IMR-90 (cell line): ENCODE measurements around the gene PHC3. TPM values are rescaled to one million over a fixed set of nuclear protein-coding genes. Genes with fewer than 3 reads are reported as not detected.
A peak's percentile ranks its signal among the peaks of the same experiment; 100 is the strongest.

Experiments used
- ATAC-seq: fragments of 200-7000 bp; cut with Tn5 transposase; 2 replicates; pipeline ENCODE4 v1.9.1; 2020; ENCODE audit warnings: low read depth, mild to moderate bottlenecking, moderate library complexity
- BruUV-seq: library from RNA; stranded (reverse); fragments of 400-500 nt; replicated peaks from 2 replicates; lab custom pipeline; 2021; lab: Mats Ljungman, UMichigan
- CTCF ChIA-PET: fragments of 300-600 bp; formaldehyde crosslinking; extraction: SDS; loops from one replicate; lab custom pipeline; 2021; ENCODE audit warnings: antibody characterized with exemption; lab: Yijun Ruan, JAX
- POLR2A ChIA-PET: fragments of 300-600 bp; sonication (Branson Sonifier 250); formaldehyde crosslinking; loops from one replicate; lab custom pipeline; 2022; ENCODE audit warnings: antibody characterized with exemption; ENCODE audit not compliant: unreplicated experiment; lab: Charles Lee
- DNase-seq: peaks from one replicate; pipeline ENCODE4 v3.0.0; 2013
- H2AFZ ChIP-seq: replicated peaks from 2 replicates; pipeline ENCODE3; 2013; ENCODE audit warnings: low read length, mild to moderate bottlenecking; ENCODE audit not compliant: poor library complexity
- H2AK5ac ChIP-seq: 2 replicates; pipeline ENCODE4 v1.6.1; 2013; ENCODE audit warnings: low read depth, low read length, inconsistent platforms
- H2AK9ac ChIP-seq: replicated peaks from 2 replicates; pipeline ENCODE3; 2013; ENCODE audit warnings: mild to moderate bottlenecking, low read depth, low read length, moderate library complexity; ENCODE audit not compliant: poor library complexity
- H2BK120ac ChIP-seq: 2 replicates; pipeline ENCODE4 v1.6.1; 2013; ENCODE audit warnings: low read depth, low read length, inconsistent platforms
- H2BK15ac ChIP-seq: 3 replicates; pipeline ENCODE4 v1.6.1; 2013; ENCODE audit warnings: low read depth, low read length, inconsistent platforms
- H2BK20ac ChIP-seq: 2 replicates; pipeline ENCODE4 v1.6.1; 2013; ENCODE audit warnings: low read depth, mild to moderate bottlenecking, inconsistent platforms, low read length, moderate library complexity
- H2BK5ac ChIP-seq: 2 replicates; pipeline ENCODE4 v1.6.1; 2013; ENCODE audit warnings: mild to moderate bottlenecking, low read depth, low read length, inconsistent platforms; ENCODE audit not compliant: poor library complexity, severe bottlenecking
- H3K14ac ChIP-seq: replicated peaks from 2 replicates; pipeline ENCODE4 v1.6.1; 2013; ENCODE audit warnings: low read depth, low read length, inconsistent platforms
- H3K18ac ChIP-seq: 2 replicates; pipeline ENCODE4 v1.6.1; 2013; ENCODE audit warnings: low read depth, low read length, control low read depth
- H3K23ac ChIP-seq: 2 replicates; pipeline ENCODE4 v1.6.1; 2013; ENCODE audit warnings: low read depth, low read length, inconsistent platforms
- H3K27ac ChIP-seq: 2 replicates; pipeline ENCODE4 v1.5.1; 2013; ENCODE audit warnings: mild to moderate bottlenecking, control low read depth, low read length; ENCODE audit not compliant: insufficient read depth
- H3K27me3 ChIP-seq: 2 replicates; pipeline ENCODE4 v1.6.1; 2013; ENCODE audit warnings: low read length; ENCODE audit not compliant: control insufficient read depth, insufficient read depth
- H3K36me3 ChIP-seq: 2 replicates; pipeline ENCODE4 v1.6.1; 2013; ENCODE audit warnings: low read length, mixed read lengths; ENCODE audit not compliant: control insufficient read depth, insufficient read depth
- H3K4ac ChIP-seq: 2 replicates; pipeline ENCODE4 v1.6.1; 2013; ENCODE audit warnings: low read depth, low read length, inconsistent platforms
- H3K4me1 ChIP-seq: 2 replicates; pipeline ENCODE4 v1.6.1; 2013; ENCODE audit warnings: low read length, mixed read lengths; ENCODE audit not compliant: control insufficient read depth, insufficient read depth
- H3K4me2 ChIP-seq: 2 replicates; pipeline ENCODE4 v1.6.1; 2013; ENCODE audit warnings: low read depth, mild to moderate bottlenecking, control low read depth, low read length, moderate library complexity
- H3K4me3 ChIP-seq: 2 replicates; pipeline ENCODE4 v1.5.1; 2013; ENCODE audit warnings: low read depth, mild to moderate bottlenecking, control low read depth, low read length, moderate library complexity; ENCODE audit not compliant: insufficient read depth
- H3K56ac ChIP-seq: 2 replicates; pipeline ENCODE4 v1.6.1; 2013; ENCODE audit warnings: low read length, inconsistent platforms; ENCODE audit not compliant: insufficient read depth; ENCODE audit errors: extremely low read depth
- H3K79me1 ChIP-seq, 2 experiments: 2 replicates each; pipeline ENCODE4 v1.6.1; 2013; ENCODE audit warnings: low read length in 2 of 2, inconsistent platforms in 1 of 2, low read depth in 1 of 2
- H3K9ac ChIP-seq: 2 replicates; pipeline ENCODE4 v1.6.1; 2013; ENCODE audit warnings: low read depth, low read length, control low read depth
- H3K9me1 ChIP-seq: 2 replicates; pipeline ENCODE4 v1.6.1; 2013; ENCODE audit warnings: low read length, inconsistent platforms; ENCODE audit not compliant: insufficient read depth
- H3K9me3 ChIP-seq: 2 replicates; pipeline ENCODE4 v1.6.1; 2013; ENCODE audit warnings: low read length; ENCODE audit not compliant: control insufficient read depth, insufficient read depth
- H4K20me1 ChIP-seq: 2 replicates; pipeline ENCODE4 v1.6.1; 2013; ENCODE audit warnings: low read length, inconsistent platforms; ENCODE audit not compliant: insufficient read depth
- H4K5ac ChIP-seq: 2 replicates; pipeline ENCODE4 v1.6.1; 2013; ENCODE audit warnings: mild to moderate bottlenecking, low read depth, low read length, control low read depth
- H4K8ac ChIP-seq, 2 experiments: 2 replicates each; pipeline ENCODE4 v1.6.1; 2013; ENCODE audit warnings: low read depth in 2 of 2, low read length in 2 of 2, control low read depth in 1 of 2, inconsistent platforms in 1 of 2
- H4K91ac ChIP-seq: 2 replicates; pipeline ENCODE4 v1.6.1; 2013; ENCODE audit warnings: low read depth, low read length, inconsistent platforms; ENCODE audit not compliant: insufficient read depth
- BHLHE40 ChIP-seq: fragments of 150-350 bp; IDR thresholded peaks from 2 replicates; pipeline ENCODE4 v1.6.1; 2016; ENCODE audit warnings: mild to moderate bottlenecking, low read depth, low read length
- CEBPB ChIP-seq: IDR thresholded peaks from 2 replicates; pipeline ENCODE4 v1.6.1; 2012; ENCODE audit warnings: low read depth, low read length, improper control_type of control experiment
- CHD1 ChIP-seq: IDR thresholded peaks from 2 replicates; pipeline ENCODE4 v1.6.1; 2012; ENCODE audit warnings: low read depth, low read length, improper control_type of control experiment
- FOS ChIP-seq: fragments of 150-350 bp; IDR thresholded peaks from 2 replicates; pipeline ENCODE4 v1.6.1; 2016; ENCODE audit warnings: low read depth, low read length
- MAFK ChIP-seq: IDR thresholded peaks from 2 replicates; pipeline ENCODE4 v1.6.1; 2012; ENCODE audit warnings: low read depth, low read length, improper control_type of control experiment
- MAZ ChIP-seq: IDR thresholded peaks from 2 replicates; pipeline ENCODE4 v1.6.1; 2012; ENCODE audit warnings: low read depth, mild to moderate bottlenecking, low read length, improper control_type of control experiment, moderate library complexity, borderline replicate concordance
- MXI1 ChIP-seq: IDR thresholded peaks from 2 replicates; pipeline ENCODE4 v1.6.1; 2012; ENCODE audit warnings: low read depth, mild to moderate bottlenecking, low read length, moderate library complexity, borderline replicate concordance
- NFE2L2 ChIP-seq: fragments of 150-350 bp; IDR thresholded peaks from 2 replicates; pipeline ENCODE4 v1.6.1; 2016; ENCODE audit warnings: low read depth, mild to moderate bottlenecking, low read length
- POLR2A ChIP-seq: IDR thresholded peaks from 2 replicates; pipeline ENCODE4 v1.6.1; 2012; ENCODE audit warnings: mild to moderate bottlenecking, low read depth, low read length
- RCOR1 ChIP-seq: IDR thresholded peaks from 2 replicates; pipeline ENCODE4 v1.6.1; 2012; ENCODE audit warnings: mild to moderate bottlenecking, low read length, improper control_type of control experiment; ENCODE audit not compliant: insufficient replicate concordance
- WGBS, 2 experiments: methylation state at CpG; one replicate each; pipeline versions ENCODE4 v1.1.5 to v1.1.7; 2013; ENCODE audit warnings: missing lambda C conversion rate in 2 of 2; ENCODE audit not compliant: insufficient read length in 1 of 2; ENCODE audit errors: extremely low coverage in 2 of 2; 5-methylcytosine and 5-hydroxymethylcytosine counted together
- dilution Hi-C: fragments of 300-500 bp; cut with HindIII; formaldehyde crosslinking; loops from one replicate; pipeline ENCODE4 v1.14.3; 2018; ENCODE audit warnings: low sequenced_read_pairs; ENCODE audit not compliant: unreplicated experiment
- in situ Hi-C: fragments of 300-500 bp; cut with MboI; formaldehyde crosslinking; loops from 3 replicates; pipeline ENCODE4 v1.14.3; 2019; ENCODE audit warnings: low sequenced_read_pairs, inconsistent platforms, mixed read lengths
- intact Hi-C: fragments of 100-400 bp; cut with micrococcal nuclease; formaldehyde crosslinking; loops from 2 replicates; pipeline ENCODE4 v1.10.0; 2022
- polyA plus RNA-seq, 3 experiments: library from polyadenylated mRNA; depleted of rRNA; stranded (reverse); fragments of >200 nt; gene quantifications; 2 replicates each; pipeline ENCODE4 v1.2.3, GENCODE V29; 2012; ENCODE audit warnings: low replicate concordance in 1 of 3
- total RNA-seq: library from RNA; depleted of rRNA; stranded (reverse); fragments of >200 nt; gene quantifications from 2 replicates; pipeline ENCODE4 v1.2.3, GENCODE V29; 2012
- TF ChIP-seq, protein P1 (sequence below): conservative IDR thresholded peaks from 2 replicates; pipeline ENCODE4 v1.5.1; 2012; ENCODE audit warnings: mild to moderate bottlenecking, low read depth, low read length, improper control_type of control experiment
- TF ChIP-seq, protein P2 (sequence below): fragments of 150-350 bp; IDR thresholded peaks from 2 replicates; pipeline ENCODE4 v1.6.1; 2016; ENCODE audit warnings: low read depth, mild to moderate bottlenecking, low read length, moderate library complexity, borderline replicate concordance

Gene PHC3
- total and polyA plus RNA-seq, 2 of the 4 experiments (the other 2 are of a cell fraction), result 18.3 to 26.3 TPM

DNA sequence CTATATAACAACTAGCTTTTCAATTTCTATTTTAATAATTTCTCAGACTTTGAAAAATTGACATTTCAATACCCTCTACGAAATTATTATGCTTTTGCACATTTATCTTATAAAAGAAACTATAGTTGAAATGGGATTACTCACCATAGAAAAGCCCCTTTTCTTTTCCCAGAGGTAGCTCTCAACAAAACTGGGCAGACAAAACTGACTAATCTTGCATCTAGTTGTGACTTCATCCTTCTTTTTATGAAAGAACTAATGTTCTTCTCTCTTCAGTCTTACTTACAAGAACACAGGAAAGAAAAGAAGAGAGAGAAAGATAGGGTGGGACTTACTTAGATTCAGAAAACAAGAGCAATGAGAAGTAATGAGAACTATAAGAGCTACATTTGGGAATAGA lies 82.8 kb downstream of the PHC3 start:
- in situ Hi-C loops, result no loop called here
- Histone ChIP-seq H3K4me1 (no peaks in the 10 kb centered on the region), H2AK5ac (no peak overlapping the region), H4K20me1 (no peaks in the 10 kb centered on the region), H2BK15ac (no peak overlapping the region), H2AK9ac (no peak overlapping the region), H4K91ac (no peak overlapping the region), H2BK20ac (no peak overlapping the region), H3K56ac (no peak overlapping the region), H3K18ac (no peak overlapping the region), H3K4ac (no peak overlapping the region), H4K8ac (no peak overlapping the region), H3K9me3 (no peaks in the 10 kb centered on the region), H3K23ac (no peak overlapping the region), H3K36me3 (peaks cover 38% of the 10 kb centered on the region), H3K4me2 (no peak overlapping the region), H3K9me1 (peaks cover 6% of the 10 kb centered on the region), H3K27me3 (no peaks in the 10 kb centered on the region), H3K9ac (no peak overlapping the region), H3K4me3 (no peak overlapping the region), H4K5ac (no peak overlapping the region), H3K14ac (no peak overlapping the region), H3K79me1 (peaks cover 3 to 11% of the 10 kb centered on the region in 2 experiments; a peak in 1 of 4 replicates), H2AFZ (no peak overlapping the region), H2BK5ac (no peak overlapping the region), H2BK120ac (no peak overlapping the region), H3K27ac (no peak overlapping the region)
- CTCF ChIA-PET, result interaction anchor here (0.6 kb wide), 1 partner anchor 108 kb away, joined by 4 read pairs; no protein-coding TSS in a partner anchor
- BruUV-seq, result no TSS peak
- ATAC-seq, result no peak
- POLR2A ChIA-PET, result no interaction called here
- DNase-seq, result peak; percentile 35
- no peak for TF ChIP-seq MXI1
- TF ChIP-seq MAFK, result no peak
- no peak for TF ChIP-seq CEBPB
- TF ChIP-seq RCOR1, result no peak
- TF ChIP-seq, protein P1, sequence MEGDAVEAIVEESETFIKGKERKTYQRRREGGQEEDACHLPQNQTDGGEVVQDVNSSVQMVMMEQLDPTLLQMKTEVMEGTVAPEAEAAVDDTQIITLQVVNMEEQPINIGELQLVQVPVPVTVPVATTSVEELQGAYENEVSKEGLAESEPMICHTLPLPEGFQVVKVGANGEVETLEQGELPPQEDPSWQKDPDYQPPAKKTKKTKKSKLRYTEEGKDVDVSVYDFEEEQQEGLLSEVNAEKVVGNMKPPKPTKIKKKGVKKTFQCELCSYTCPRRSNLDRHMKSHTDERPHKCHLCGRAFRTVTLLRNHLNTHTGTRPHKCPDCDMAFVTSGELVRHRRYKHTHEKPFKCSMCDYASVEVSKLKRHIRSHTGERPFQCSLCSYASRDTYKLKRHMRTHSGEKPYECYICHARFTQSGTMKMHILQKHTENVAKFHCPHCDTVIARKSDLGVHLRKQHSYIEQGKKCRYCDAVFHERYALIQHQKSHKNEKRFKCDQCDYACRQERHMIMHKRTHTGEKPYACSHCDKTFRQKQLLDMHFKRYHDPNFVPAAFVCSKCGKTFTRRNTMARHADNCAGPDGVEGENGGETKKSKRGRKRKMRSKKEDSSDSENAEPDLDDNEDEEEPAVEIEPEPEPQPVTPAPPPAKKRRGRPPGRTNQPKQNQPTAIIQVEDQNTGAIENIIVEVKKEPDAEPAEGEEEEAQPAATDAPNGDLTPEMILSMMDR, result no peak
- no peak for TF ChIP-seq POLR2A
- no peak for TF ChIP-seq BHLHE40
- TF ChIP-seq NFE2L2, result no peak
- no peak for TF ChIP-seq FOS
- TF ChIP-seq, protein P2, sequence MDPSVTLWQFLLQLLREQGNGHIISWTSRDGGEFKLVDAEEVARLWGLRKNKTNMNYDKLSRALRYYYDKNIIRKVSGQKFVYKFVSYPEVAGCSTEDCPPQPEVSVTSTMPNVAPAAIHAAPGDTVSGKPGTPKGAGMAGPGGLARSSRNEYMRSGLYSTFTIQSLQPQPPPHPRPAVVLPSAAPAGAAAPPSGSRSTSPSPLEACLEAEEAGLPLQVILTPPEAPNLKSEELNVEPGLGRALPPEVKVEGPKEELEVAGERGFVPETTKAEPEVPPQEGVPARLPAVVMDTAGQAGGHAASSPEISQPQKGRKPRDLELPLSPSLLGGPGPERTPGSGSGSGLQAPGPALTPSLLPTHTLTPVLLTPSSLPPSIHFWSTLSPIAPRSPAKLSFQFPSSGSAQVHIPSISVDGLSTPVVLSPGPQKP, result no peak
- no peak for TF ChIP-seq MAZ
- TF ChIP-seq CHD1, result no peak
- WGBS, 2 experiments, result no CpG with 5 or more reads among the region's 1 CpG
- intact Hi-C loops, result loop anchor here (5.0 to 10.0 kb wide), 2 partner anchors 106 to 234 kb away; partner anchors contain the start of gene LRRC31
- dilution Hi-C loops, result no loop called here
